Parathyroid adenoma (tissue), 2 donors: ENCODE measurements around the gene ST3GAL4.

Experiments used
- H2AFZ ChIP-seq: fragments of 300-600 bp; sonication (generic); one replicate; pipeline ENCODE4 v1.7.0; 2017; ENCODE audit warnings: antibody characterized with exemption, mild to moderate bottlenecking
- H3K27ac ChIP-seq: fragments of 300-600 bp; sonication (generic); one replicate; pipeline ENCODE4 v1.7.0; 2017
- H3K27me3 ChIP-seq: fragments of 300-600 bp; sonication (generic); one replicate; pipeline ENCODE4 v1.7.0; 2017; ENCODE audit warnings: low read length; ENCODE audit not compliant: control insufficient read depth, insufficient read depth
- H3K36me3 ChIP-seq: fragments of 300-600 bp; sonication (generic); one replicate; pipeline ENCODE4 v1.7.0; 2017; ENCODE audit warnings: low read length; ENCODE audit not compliant: control insufficient read depth, insufficient read depth
- H3K4me1 ChIP-seq: fragments of 300-600 bp; sonication (generic); one replicate; pipeline ENCODE4 v1.7.0; 2017; ENCODE audit warnings: control low read depth
- H3K4me2 ChIP-seq: fragments of 300-600 bp; sonication (generic); one replicate; pipeline ENCODE4 v1.7.0; 2017; ENCODE audit warnings: low read length
- H3K4me3 ChIP-seq: fragments of 300-600 bp; sonication (generic); one replicate; pipeline ENCODE4 v1.7.0; 2017; ENCODE audit warnings: low read depth, low read length
- H3K79me2 ChIP-seq: fragments of 300-600 bp; sonication (generic); one replicate; pipeline ENCODE4 v1.7.0; 2017; ENCODE audit warnings: control low read depth
- H3K9ac ChIP-seq: fragments of 300-600 bp; sonication (generic); one replicate; pipeline ENCODE4 v1.7.0; 2017; ENCODE audit warnings: mild to moderate bottlenecking
- H3K9me3 ChIP-seq: fragments of 300-600 bp; sonication (generic); one replicate; pipeline ENCODE4 v1.7.0; 2017; ENCODE audit warnings: low read length; ENCODE audit not compliant: control insufficient read depth
- TF ChIP-seq, protein P1 (sequence below): fragments of 300-600 bp; sonication (generic); IDR thresholded peaks from one replicate; pipeline ENCODE4 v1.7.0; 2017; ENCODE audit warnings: antibody characterized with exemption, mild to moderate bottlenecking
- donor health status: primary hyperparathyroidism.

ST3GAL4 gene

DNA sequence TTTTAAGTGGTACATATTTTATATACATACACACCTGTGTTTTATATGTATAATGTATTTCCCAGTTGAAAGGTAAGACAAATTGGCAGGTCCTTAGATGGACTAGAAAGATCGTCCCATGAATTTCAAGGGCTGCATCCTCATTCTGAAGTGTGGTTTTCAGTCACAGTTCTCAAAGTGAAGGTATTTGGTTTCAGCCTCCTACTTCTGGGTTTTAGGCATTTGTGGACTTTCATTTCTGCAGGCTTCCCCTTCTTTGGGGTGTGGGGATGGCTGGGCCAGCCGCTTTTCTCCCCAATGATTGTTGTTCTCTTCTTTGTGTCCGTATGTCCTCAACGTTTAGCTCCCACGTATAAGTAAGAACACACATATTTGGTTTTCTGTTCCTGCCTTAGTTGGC, 41.7 kb upstream of the ST3GAL4 start:
- TF ChIP-seq, protein P1, sequence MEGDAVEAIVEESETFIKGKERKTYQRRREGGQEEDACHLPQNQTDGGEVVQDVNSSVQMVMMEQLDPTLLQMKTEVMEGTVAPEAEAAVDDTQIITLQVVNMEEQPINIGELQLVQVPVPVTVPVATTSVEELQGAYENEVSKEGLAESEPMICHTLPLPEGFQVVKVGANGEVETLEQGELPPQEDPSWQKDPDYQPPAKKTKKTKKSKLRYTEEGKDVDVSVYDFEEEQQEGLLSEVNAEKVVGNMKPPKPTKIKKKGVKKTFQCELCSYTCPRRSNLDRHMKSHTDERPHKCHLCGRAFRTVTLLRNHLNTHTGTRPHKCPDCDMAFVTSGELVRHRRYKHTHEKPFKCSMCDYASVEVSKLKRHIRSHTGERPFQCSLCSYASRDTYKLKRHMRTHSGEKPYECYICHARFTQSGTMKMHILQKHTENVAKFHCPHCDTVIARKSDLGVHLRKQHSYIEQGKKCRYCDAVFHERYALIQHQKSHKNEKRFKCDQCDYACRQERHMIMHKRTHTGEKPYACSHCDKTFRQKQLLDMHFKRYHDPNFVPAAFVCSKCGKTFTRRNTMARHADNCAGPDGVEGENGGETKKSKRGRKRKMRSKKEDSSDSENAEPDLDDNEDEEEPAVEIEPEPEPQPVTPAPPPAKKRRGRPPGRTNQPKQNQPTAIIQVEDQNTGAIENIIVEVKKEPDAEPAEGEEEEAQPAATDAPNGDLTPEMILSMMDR: no peak
- no peaks in the 10 kb centered on the region for H3K4me1 ChIP-seq

GRCh38 chr11:126317432-126317755, 38.1 kb upstream of the ST3GAL4 start:
- TF ChIP-seq, protein P1: no peak
- Histone ChIP-seq H3K79me2 (no peaks in the 10 kb centered on the region), H3K4me1 (no peaks in the 10 kb centered on the region), H3K4me3 (no peak overlapping the region), H3K36me3 (no peaks in the 10 kb centered on the region), H2AFZ (no peak overlapping the region), H3K9ac (no peak overlapping the region), H3K27ac (no peak overlapping the region), H3K9me3 (no peaks in the 10 kb centered on the region), H3K27me3 (no peaks in the 10 kb centered on the region), H3K4me2 (no peak overlapping the region)

More for the DNA sequence above, 41.7 kb upstream of the ST3GAL4 start:
- Histone ChIP-seq H3K4me3 (no peak overlapping the region), H3K9me3 (no peaks in the 10 kb centered on the region), H3K36me3 (no peaks in the 10 kb centered on the region), H3K27me3 (no peaks in the 10 kb centered on the region), H3K9ac (no peak overlapping the region), H2AFZ (no peak overlapping the region), H3K79me2 (no peaks in the 10 kb centered on the region), H3K4me2 (no peak overlapping the region), H3K27ac (no peak overlapping the region)

DNA sequence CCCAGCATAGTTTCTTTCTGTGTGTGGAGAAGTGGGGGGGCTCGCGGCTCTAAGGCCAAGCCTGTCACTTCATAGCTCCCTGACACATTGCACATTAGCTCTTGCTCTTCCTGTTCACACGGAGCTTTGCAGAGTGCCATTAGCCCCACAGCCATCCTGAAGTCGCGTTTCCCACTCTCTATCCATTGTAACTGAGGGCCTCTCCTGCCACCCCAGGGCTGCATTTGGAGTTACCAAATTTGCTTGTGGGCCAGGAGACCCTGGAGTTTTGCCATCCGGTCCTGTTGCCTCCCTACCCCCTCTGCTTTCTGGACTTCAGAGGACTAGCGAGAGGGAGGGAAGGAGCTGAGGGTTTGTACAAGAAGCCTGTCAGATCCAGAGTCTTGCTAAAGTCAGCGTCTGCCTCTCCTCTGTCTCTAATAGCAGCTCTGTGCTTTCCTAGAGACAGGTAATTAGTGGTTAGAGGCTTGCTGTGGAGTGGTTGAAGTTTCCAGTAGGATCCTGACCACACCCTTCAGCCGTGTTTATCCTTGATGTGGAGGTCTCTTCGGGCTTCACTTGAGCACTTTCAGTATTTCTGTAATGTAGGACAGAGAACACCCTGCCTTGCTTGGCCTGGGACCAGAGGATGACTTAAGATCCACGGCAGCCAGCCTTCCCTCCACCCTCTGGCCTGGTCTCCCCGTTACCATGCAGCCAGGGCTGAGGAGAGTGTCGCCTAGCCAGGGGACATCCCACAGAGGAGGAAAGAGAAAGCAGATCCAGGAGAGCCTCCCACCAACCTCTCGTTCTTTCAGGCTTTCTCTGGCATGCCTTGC, 37.5 kb upstream of the ST3GAL4 start:
- Histone ChIP-seq H3K36me3 (no peaks in the 10 kb centered on the region), H3K9me3 (no peaks in the 10 kb centered on the region), H2AFZ (no peak overlapping the region), H3K4me1 (no peaks in the 10 kb centered on the region), H3K79me2 (no peaks in the 10 kb centered on the region), H3K27me3 (no peaks in the 10 kb centered on the region), H3K4me3 (no peak overlapping the region), H3K4me2 (no peak overlapping the region), H3K27ac (peak overlapping the region; percentile 44), H3K9ac (no peak overlapping the region)
- TF ChIP-seq, protein P1: no peak

DNA sequence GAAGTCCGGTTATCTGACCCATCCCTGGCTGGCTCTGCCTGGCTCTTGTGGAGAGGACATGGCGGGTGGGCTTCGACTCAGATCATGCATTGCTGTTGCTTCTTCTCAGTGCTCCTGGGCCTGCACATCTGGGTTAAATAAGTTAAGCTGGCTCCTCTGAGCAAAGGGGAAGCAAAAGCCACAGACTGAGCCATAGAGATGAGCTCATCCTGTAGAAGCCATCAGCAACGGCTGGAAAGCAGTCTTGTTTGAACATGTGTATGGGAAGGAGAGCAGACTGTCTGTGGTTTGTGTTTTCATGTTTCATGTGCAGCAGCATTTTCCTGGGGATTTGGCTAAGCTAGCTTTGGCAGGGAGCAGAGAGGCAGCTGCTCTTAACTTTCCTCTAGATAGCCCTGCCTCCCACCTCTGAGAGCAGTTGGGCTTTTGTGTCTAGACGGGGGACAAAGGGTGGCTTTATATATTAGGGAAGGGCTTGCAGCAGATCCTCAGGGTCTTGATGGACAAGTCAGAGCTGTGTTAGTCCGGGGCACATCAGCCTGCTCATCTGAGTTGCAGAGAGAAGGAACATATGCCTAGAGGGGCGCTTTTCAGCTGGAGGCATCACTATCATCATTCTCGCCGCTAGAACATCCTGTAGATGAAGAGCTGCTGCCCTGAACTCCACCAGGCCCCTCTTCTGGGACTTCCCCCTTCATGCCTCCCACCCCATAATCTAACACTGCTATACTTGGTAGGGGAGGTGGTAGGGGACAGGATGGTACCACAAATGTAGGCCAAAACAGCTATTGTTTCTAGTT, 36.7 kb upstream of the ST3GAL4 start:
- Histone ChIP-seq H3K79me2 (no peaks in the 10 kb centered on the region), H3K4me2 (no peak overlapping the region), H3K9ac (no peak overlapping the region), H3K27ac (peak overlapping the region; percentile 44), H3K4me3 (no peak overlapping the region), H3K36me3 (no peaks in the 10 kb centered on the region), H3K9me3 (no peaks in the 10 kb centered on the region), H3K27me3 (no peaks in the 10 kb centered on the region), H3K4me1 (no peaks in the 10 kb centered on the region), H2AFZ (no peak overlapping the region)
- TF ChIP-seq, protein P1: no peak
